ENCODE measurements around the gene IL17A. TPM values are rescaled to one million over a fixed set of nuclear protein-coding genes. Genes with fewer than 3 reads are reported as not detected.
"Not testable (repeated sequence)": the region's sequence is repeated elsewhere in the genome, so short reads cannot be mapped to it uniquely, and the experiment has no call there.

The IL17A gene
- total RNA-seq, 2 experiments from 2014 or later = 0.61 to 0.78 TPM

DNA sequence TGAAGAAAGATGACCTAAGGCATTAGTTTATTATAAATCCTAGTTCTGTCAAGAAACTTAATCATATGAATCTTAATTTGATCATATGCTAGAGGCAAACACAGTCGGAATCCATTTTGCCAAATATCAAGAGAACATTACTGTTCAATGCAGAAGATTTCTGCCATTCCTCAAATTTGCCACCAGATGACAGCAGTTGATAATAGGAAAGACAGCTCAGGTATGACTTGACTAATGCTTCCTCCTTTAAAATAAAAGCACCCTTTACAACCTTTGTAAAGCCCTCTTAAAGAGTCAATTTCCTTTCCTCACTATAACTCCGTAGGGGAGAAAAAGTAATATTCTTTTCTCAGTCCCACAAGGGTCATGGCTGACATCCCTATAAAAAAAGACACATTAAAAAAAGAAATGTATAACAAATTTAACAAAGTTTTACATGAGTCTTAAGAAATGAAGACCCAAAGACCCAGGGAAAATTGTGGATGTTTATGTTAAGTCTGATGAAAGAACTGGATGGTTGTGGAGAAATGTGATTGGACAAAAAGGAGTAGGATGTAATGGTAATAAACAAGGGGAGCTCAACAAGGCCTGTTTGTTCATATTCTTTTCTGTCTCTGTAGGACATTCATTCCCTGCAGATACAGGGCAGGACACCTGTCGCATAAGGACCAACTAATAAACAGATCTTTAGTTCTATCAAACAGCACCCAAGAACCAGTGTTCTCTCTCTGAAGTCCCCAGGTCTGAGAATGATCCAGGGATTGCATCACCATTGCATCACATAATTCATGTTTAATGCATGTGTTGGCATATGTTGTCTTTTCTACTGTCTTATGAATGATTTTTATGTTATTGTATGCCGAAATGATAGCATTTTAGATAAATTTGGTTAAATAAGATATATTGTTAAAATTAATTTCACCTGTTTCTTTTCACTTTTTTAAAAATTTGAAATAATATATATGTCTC lies 23.0 kb upstream of the IL17A start:
- ChIA-PET POLR2A (interaction anchor here (0.5 kb wide), 1 partner anchor 95 kb away, joined by 3 read pairs; no protein-coding TSS in a partner anchor), CTCF (interaction anchor here (0.8 to 2.5 kb wide), 15 partner anchors 9 to 241 kb away, joined by 3 to 17 read pairs (median 4); no protein-coding TSS in a partner anchor)

DNA sequence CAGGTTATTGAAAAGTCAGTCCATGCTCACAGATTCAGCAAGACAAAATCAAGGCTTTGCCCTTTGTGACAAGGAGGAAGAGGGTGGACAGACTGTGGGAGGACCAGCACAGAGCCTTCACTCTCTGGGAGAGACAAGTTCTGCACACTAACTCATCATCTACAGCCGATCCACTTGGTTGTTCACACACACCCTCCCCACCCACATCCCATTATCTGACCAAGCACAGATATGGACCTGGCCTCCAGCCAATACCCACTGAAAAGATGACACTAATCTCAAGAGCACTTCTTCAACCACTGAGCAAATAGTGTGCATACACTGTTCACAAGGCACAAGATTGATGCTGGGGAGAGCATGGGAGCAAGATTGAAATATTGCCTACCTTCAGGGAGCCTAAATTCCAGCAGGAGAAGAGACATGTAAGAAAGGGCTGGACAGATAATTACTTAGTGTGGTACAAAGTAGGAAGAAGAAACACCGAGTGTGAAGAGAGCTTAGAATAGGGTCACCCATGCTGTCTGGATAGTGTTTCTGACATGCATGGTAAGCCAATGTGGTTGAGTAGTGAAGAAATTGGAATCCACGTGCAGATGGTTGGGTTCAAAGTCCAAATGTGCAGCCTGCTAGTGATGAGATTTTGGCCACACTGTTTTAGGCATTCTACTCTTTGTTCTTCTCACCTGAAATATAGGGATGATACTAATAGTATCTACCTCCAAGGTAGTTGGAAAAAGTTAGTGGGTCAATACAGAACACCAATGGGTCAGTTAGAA lies 21.7 kb upstream of the IL17A start:
- ChIA-PET POLR2A (no interaction called here), CTCF (interaction anchor here (0.6 to 2.5 kb wide), 11 partner anchors 10 to 118 kb away, joined by 3 to 17 read pairs (median 4); no protein-coding TSS in a partner anchor)

DNA sequence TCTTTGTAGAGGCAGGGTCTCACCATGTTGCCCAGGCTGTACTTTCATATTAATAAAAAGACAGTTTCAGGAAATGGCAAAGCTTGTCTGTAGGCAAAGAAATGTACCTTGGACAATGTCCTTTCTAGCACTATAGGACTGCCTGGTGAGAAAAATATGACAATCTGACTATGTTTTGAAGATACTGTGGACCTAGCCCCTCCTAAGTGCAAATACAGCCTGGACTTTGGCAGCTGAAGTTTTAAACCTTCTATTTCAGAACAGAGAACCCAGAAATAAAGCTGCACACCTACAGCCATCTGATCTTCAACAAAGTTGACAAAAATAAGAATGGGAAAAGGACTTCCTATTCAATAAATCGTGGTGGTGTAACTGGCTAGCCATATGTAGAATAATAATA lies 18.9 kb upstream of the IL17A start:
- ChIA-PET POLR2A (no interaction called here), CTCF (no interaction called here)

DNA sequence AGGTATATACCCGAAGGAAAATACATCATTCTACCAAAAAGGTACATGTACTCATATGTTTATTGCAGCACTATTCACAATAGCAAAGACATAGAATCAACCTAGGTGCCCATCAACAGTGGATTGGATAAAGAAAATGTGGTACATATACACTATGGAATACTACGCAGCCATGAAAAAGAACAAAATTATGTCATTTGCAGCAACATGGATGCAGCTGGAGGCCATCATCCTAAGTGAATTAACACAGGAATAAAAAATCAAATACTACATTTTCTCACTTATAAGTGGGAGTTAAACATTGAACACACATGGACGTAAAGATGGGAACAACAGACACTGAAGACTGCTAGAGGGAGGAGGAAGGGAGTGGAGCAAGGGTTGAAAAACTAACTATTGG lies 17.8 kb upstream of the IL17A start:
- POLR2A ChIA-PET = not testable (repeated sequence)

DNA sequence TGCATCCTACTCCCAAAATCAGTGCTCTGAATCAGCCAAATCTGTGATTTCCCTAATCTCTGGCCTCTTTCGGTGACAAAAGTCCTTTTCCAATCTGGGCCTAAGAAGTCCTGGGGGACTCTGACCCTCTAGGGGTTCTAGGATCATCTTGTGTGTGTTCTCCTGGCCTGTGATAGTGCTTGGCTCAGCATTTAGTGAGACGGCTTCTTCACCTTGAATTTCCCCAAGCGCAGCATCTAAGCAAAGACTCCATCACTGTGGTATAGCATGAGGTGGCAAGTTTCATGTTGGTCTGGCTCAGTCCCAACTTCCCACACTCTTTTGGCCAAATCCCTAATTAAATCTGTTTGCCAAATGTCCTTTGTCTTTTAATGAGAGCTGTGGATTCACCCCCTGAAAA lies 12.1 kb upstream of the IL17A start:
- CTCF ChIA-PET = interaction anchor here (1.3 kb wide), 1 partner anchor 10 kb away, joined by 4 read pairs; no protein-coding TSS in a partner anchor
- POLR2A ChIA-PET = no interaction called here

More for the DNA sequence above, 17.8 kb upstream of the IL17A start:
- CTCF ChIA-PET = not testable (repeated sequence)

DNA sequence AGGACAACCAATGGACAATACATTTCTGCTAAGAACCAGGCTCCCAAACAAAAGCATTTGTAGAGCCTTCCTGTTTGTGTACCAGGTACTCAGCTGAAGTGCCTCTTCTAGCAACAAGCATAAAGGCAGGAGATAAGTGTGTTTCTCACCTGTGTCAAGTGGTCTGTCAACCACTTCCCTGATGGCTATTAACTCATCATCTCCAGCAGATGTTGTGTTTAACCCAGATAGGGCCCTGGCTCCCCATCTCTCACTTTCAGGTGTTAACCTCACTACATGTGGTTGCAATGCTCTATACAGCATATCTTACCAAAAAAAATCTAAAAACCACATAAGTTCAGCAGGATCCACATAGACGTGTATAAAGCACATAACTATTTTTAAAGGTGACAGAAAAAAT lies 9.6 kb upstream of the IL17A start:
- ChIA-PET CTCF (interaction anchor here (0.9 to 1.5 kb wide), 2 partner anchors 51 to 78 kb away, joined by 3 to 4 read pairs; no protein-coding TSS in a partner anchor), POLR2A (no interaction called here)

DNA sequence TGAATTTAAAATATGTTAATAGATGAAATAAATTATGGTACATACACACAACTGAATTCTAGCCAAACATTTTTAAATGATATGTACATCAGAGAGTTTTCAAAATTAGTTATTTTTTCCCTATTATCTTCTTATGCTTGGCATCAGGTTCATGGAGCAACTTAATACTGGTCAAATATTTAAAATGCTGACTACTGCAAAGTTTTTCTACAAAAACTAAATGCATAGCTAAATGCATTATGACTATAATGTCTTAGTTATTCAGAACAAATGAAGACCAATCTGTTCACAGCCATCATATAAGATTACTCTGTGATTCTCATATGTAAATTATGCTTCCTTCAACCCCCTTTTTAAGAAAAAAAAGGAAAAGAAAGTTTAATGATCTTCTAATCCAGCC lies 8.2 kb upstream of the IL17A start:
- CTCF ChIA-PET = no interaction called here
- POLR2A ChIA-PET = no interaction called here

DNA sequence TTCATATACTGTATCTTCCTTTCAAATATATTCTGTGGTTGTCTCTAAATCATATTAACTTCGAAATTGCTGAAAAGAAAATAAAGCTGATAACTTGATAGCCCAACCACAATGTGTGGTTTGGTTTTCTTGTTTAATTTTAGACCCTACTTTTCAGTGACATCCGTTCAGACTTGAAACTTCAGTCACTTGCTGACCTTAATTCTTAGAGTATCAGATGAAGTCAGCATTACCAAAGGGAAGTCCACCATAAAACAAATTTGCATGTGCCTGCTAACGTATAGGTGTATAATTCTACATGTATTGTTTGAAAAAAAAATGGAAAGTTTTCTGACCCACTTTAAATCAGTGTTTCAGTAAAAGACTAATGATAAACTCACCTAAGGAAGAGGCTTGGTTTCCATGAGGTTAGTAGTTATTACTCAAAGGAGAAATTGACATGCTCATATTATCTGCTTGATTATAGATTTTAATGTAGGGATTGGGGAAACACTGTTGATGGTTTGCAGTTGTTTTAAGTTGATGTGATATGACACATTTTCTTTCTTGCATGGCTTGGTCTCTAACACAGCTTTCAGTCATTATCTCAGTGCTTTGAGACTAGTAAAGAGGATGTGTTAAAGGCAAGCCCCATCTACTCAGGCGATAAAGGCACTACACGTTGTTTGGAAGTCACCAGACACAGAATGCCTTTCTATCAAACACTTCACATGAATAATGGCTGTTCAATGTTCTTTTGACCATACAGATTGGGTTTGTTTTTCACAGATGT lies 5.2 kb upstream of the IL17A start:
- CTCF ChIA-PET = interaction anchor here (0.6 kb wide), 1 partner anchor 54 kb away, joined by 3 read pairs; no protein-coding TSS in a partner anchor
- POLR2A ChIA-PET = no interaction called here

DNA sequence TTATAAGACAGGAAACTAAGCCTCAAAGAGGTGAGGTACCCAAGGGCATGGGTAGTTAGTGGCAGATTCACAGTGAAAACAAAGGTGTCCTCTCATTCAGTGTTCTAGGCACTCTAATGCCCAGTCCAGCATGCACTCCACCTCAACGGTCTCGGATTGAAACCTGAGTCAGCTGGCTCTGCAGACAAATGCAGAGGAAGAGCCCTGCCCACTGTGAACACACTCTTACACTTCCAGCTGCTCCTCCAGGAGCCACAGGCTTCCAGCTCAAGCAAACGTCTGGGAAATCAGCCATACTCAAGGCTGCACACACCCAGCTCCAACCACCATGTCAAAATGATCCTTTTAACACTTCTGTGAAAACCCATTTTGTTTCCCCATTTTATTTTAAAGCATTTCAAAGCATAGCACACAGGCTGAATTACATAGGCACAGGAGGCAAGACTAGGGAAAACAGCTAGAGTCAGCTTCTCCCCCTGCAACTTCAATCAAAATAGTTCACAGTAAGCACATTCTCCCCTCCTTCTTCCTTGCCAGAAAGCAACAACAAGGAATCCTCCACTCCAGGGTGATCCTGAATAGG lies 3.0 kb upstream of the IL17A start:
- ChIA-PET CTCF (interaction anchor here (1.9 kb wide), 1 partner anchor 81 kb away, joined by 5 read pairs; no protein-coding TSS in a partner anchor), POLR2A (no interaction called here)

DNA sequence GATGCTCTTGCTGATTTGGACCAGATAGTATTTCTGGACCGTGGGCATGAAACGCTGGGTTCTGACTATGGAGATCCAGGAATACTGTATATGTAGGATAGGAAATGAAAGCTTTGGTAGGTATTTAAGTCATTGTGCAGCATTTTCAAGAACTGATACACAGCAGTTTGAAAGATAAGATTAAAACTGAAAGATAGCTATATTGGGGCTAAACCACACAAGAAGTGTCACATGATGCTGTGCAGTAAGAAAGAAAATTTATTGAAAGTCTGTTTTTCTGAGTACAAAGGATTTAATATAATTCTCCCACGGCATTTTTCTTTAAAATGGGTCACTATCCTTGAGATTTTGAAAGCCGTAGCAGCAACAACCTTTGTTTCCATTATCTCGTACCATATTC lies 305 bp downstream of the IL17A start:
- POLR2A ChIA-PET = no interaction called here
- CTCF ChIA-PET = no interaction called here

DNA sequence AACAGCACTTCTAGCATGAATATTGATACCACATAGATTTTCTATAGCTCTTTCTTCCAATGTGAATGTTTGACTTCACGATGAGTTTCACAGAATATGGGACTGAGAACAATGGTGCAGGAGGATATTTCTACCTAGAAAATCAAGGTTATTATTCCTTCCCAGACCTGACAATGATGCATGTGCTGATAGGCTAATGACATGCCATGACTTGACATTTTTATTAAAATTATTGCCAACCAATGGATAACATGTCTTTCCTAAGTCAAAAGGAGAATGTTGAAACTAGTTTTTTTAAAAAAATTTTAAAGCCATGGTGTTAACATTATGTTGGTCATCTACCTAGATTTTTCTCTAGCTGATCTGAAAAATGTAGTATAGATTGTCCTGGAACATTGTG lies 923 bp downstream of the IL17A start:
- ChIA-PET POLR2A (no interaction called here), CTCF (no interaction called here)

DNA sequence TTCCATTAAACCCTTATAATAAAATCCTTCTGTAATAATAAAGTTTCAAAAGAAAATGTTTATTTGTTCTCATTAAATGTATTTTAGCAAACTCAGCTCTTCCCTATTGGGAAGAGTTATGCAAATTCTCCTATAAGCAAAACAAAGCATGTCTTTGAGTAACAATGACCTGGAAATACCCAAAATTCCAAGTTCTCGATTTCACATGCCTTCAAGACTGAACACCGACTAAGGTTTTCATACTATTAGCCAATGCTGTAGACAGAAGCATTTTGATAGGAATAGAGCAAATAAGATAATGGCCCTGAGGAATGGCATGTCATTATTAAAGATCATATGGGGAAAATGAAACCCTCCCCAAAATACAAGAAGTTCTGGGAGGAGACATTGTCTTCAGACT lies 3.8 kb downstream of the IL17A start:
- ChIA-PET POLR2A (no interaction called here), CTCF (interaction anchor here (0.9 kb wide), 1 partner anchor 13 kb away, joined by 3 read pairs; no protein-coding TSS in a partner anchor)

DNA sequence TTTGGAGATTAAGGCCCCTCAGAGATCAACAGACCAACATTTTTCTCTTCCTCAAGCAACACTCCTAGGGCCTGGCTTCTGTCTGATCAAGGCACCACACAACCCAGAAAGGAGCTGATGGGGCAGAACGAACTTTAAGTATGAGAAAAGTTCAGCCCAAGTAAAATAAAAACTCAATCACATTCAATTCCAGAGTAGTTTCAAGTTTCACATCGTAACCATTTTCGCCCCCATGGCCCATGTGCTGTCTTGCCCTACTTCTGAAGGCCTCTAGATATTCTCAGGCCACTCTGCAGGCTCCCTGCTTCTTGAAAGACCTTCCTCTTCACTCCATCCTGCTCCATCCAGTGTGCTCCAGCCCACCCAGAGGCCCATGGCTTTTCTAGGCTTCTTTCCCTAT lies 4.2 kb downstream of the IL17A start:
- CTCF ChIA-PET = no interaction called here
- POLR2A ChIA-PET = no interaction called here

DNA sequence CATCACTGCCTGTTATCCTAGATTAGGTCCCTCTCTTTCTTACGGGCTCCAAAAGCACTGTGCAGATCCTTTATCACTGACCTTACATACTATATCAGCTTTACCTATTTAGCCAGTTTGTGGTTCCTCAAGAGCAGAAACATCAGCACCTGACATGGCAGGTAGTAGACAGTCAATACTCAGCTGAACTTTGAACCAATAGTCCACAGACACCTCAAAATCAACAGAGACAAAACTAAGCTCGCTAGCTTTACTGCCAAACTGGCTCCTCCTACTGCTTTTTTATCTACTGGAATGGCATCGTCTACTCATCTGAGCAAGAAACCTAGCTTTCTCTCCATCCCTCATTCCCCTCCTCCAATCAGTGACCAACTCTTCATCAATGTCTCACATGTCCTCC lies 5.6 kb downstream of the IL17A start:
- CTCF ChIA-PET = no interaction called here

DNA sequence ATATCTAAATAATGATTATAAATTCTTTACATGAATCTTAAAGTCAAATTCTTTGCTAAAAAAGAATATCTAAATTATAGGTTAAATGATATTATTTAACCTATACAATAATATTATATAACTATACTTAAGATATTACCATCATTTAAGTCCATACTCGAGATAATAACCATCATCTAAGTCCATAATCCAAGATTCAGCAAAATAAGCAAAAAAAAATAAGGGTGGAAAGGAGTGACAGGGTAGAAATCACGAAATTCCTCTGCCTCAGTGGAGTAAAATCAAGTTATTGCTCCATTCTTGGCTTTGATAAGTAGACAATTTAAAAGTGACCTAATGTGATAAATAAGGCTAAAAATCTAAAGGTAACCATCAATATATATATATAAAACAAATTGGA lies 9.7 kb downstream of the IL17A start:
- POLR2A ChIA-PET = no interaction called here

More for the DNA sequence above, 5.6 kb downstream of the IL17A start:
- POLR2A ChIA-PET = no interaction called here

DNA sequence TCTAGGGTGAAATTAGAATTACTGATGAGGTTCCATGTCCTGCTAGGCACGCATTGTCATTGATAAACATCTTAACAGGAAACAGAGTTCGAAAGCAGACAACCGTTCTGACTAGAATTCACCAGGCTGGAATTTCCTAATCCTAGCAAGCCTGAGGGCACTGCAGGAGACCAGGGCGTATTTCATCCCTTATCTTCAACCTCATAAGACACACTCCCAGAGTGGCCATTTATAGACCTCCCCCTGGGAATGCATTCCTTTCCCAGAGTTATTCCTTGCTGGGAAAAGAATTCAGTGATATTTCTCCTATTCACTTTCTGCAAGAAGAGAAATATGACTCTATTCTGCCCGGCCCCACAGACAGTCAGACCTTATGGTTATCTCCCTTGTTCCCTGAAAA lies 13.9 kb downstream of the IL17A start:
- POLR2A ChIA-PET = not testable (repeated sequence)

More for the DNA sequence above, 9.7 kb downstream of the IL17A start:
- CTCF ChIA-PET = no interaction called here

DNA sequence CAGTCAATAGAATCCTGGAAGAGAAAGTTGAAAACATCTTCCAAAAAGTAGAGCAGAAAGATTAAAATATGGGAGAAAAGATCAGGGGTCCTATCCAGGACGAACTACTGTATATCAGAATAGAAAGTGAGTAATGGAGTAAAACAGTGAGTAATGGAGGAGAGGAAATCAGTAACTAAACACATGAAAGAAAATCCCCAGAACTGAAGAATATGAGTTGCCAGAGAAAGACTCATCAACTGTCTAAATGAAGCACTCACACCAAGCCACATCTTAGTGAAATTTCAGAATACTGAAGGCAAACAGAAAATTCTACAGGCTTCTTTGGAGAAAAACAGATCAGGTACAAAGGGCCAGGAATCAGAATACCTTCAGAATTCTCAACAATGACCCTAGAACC lies 14.9 kb downstream of the IL17A start:
- POLR2A ChIA-PET = no interaction called here
- CTCF ChIA-PET = no interaction called here

More for the DNA sequence above, 13.9 kb downstream of the IL17A start:
- CTCF ChIA-PET = not testable (repeated sequence)

DNA sequence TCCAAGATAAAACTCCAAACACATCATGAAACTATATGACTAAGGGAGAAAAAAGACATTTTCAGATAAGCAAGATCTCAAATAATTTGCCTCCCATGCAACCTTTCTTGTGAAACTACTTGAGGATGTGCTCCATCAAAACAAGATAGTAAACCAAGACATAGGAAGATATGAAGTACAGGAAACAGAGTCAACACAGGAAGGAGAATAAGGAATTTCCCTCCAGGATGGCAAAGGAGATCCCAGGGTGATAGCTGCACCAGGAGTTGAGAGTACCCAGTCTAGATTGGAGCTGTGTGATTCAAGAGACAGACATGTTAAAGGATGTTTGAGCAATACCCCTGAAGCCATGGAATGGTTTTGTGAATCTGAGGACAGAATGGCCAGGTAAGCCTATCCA lies 15.3 kb downstream of the IL17A start:
- CTCF ChIA-PET = no interaction called here

DNA sequence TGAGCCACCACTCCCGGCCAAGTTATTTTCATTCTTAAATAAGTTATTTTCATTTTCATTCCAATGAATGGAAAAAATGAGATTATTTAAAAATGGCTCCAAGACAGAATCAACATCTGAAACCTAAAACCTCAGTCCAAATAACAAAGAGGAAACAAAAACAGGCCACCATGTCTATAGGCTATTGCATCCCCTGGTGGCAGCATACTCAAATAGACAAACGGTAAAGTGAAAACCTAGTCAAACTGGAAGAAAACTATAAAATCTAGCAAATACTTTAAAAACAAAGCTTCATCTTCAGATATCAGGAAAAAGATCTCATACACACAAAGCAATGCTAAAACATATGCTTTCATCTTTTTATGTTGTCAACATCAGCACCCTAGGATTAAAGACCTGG lies 20.9 kb downstream of the IL17A start:
- ChIA-PET CTCF (no interaction called here), POLR2A (no interaction called here)

More for the DNA sequence above, 15.3 kb downstream of the IL17A start:
- POLR2A ChIA-PET = no interaction called here

All from activated CD8-positive, alpha-beta memory T cell treated with anti-CD3 and anti-CD28 coated beads for 36 hours (primary cell).